GM19023 (cell line): ENCODE data around the gene GPSM3.
"Not testable (repeated sequence)": the region's sequence is repeated elsewhere in the genome, so short reads cannot be mapped to it uniquely, and the experiment has no call there.

Experiments used
- ATAC-seq: cut with Tn5 transposase; IDR thresholded peaks from one replicate; pipeline ENCODE4 v1.9.1; 2021; ENCODE audit warnings: mild to moderate bottlenecking, moderate library complexity; ENCODE audit not compliant: unreplicated experiment

Gene GPSM3

DNA sequence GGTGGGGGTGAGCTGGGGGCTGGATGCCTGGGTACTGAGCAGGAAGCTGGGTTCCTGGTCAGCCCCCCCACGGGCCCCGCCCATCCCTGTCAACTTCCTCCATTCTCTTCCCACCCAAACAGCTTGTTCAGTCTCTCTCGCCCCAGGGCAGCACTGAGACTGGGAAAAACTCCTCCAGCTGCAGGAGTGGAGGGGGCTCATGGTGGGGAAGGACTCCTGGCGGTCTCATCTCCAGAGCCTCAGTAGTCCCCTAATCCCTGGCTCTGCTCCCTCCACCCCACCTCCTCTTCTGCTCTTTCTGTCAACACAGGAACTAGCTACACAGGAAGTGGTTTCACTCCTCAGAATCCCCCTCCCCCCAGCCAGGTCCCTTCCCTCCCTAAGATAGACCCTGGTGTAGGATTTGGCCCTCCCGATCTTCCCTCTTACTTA is at the start of gene GPSM3:
Gene GPSM3, minus strand, starts transcription at position 36 of the 432 bp plus-strand sequence. CDS start 130 bp downstream, outside the sequence.
- no peak for ATAC-seq

DNA sequence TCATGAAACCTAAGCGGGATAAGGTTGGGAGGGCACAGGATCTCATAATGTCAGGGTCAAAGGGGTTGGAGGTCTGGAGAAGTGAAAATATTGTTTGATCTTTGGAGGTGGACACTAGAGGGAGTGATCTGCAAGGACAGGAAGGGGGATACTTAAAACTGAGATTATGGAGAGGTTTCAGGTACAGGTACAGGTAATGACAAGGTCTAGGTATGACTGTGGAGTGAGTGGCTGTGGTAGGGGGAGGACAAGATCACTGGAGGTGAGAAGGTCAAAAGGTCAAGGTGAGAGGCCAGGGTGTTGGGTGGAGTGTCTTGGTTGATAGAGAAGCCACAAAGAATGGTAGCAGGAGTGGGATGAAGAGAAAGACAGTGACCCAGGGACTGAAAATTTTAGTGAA is 48.2 kb upstream of the GPSM3 start:
- no peak for ATAC-seq

DNA sequence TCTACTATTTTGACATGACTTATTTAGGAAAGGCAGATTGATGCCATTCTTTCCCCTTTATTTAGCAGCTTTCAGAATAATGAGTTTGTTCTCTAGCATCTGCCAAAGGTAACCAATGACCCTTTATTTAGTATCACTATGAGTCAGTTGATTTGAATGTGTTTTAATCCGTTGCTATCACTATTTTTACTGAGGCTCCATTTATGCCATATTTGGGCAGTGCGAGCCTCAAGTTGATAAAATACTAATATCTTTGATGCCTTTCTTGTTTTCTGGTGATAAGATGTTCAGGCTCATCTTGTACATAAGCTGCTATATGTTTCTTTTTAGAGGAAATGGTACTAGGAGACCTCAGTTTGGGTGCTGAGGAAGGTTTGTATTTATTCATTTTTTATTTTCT is 47.0 kb upstream of the GPSM3 start:
- ATAC-seq, result no peak

GRCh38 chr6:32234934-32235333 is 42.5 kb upstream of the GPSM3 start:
- no peak for ATAC-seq

- ATAC-seq, result no peak
Measured at GRCh38 chr6:32226434-32226833, 34.0 kb upstream of the GPSM3 start.

GRCh38 chr6:32224696-32225095 is 32.3 kb upstream of the GPSM3 start:
- no peak for ATAC-seq

- ATAC-seq, result no peak
Measured at GRCh38 chr6:32223258-32224235, 31.1 kb upstream of the GPSM3 start, which contains the start of gene NOTCH4. Gene NOTCH4 (minus strand): TSS chr6:32224067. CDS start chr6:32223928, 139 bp downstream.

GRCh38 chr6:32222333-32223230 is 30.1 kb upstream of the GPSM3 start:
- ATAC-seq, result no peak

GRCh38 chr6:32220021-32220420 is 27.6 kb upstream of the GPSM3 start:
- ATAC-seq, result no peak

GRCh38 chr6:32218167-32218566 is 25.7 kb upstream of the GPSM3 start:
- no peak for ATAC-seq

GRCh38 chr6:32216998-32217397 is 24.6 kb upstream of the GPSM3 start:
- ATAC-seq, result no peak

DNA sequence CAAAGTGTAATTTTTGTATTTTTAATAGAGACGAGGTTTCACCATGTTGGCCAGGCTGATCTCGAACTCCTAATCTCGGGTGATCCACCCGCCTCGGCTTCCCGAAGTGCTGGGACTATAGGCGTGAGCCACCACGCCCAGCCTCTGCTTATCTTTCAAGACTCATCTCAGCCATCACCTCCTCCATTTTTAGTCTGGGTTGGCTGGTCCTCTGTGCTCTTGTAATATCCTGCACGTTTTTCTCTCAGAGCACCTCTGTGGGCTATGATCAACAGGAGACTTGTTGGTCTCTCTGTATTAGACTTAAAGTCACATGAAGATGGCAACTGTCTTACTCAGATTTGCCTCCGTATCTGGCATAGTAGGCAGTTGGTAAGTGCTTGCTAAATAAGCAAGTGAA is 23.8 kb upstream of the GPSM3 start:
- no peak for ATAC-seq

DNA sequence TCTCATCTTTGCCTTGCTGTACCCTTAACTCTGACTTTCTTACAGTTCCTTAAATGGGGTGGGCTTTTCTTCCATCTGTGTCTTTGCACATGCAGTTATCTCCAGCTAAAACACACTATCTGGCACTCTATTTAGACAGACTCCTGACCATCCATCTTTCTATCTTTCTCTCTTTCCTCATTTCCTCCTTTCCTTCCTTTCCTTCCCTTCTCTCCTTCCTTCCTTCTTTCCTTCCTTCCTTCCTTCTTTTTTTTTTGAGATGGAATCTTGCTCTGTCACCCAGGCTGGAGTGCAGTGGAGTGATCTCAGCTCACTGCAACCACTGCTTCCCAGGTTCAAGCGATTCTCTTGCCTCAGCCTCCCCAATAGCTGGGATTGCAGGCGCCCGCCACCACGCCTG is 23.2 kb upstream of the GPSM3 start:
- no peak for ATAC-seq

- no peak for ATAC-seq
Measured at GRCh38 chr6:32214126-32214525, 21.7 kb upstream of the GPSM3 start.

DNA sequence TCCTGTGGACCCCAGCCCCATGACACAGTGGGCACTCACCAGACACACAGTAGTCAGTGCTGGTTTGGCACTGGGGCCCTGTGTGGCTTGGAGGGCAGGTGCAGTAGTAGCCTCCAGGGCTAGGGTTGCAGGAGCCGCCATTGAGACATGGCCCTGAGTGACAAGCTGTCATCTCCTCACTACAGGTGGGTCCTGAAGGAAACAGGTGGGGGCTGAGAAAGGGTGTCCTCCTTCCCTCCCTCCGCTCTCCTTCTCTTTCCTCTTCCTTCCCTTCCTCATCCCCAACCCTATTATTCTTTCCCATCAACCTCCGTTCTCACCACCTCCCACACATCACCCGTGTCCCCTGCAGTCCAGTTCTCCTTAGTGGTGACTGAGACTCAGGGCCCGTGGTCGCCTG is 21.2 kb upstream of the GPSM3 start:
- ATAC-seq, result no peak

GRCh38 chr6:32212076-32212760 is 19.8 kb upstream of the GPSM3 start:
- ATAC-seq, result no peak

DNA sequence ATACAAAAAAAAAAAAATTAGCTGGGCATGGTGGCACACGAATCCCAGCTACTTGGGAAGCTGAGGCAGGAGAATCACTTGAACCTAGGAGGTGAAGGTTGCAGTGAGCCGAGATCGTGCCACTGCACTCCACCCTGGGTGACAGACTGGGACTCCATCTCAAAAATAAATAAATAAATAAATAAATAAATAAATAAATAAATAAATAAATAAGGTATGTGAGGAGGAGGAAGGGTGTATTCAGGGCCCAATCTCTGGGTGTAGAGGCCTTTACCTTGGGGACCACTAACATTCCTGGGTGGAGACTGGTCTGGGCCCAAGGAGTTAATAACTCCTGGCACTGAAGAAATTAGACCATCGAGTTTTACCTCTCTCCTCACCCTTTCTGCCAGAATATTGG is 19.0 kb upstream of the GPSM3 start:
- not testable (repeated sequence) for ATAC-seq

- ATAC-seq, result no peak
Measured at GRCh38 chr6:32210191-32210601, 17.8 kb upstream of the GPSM3 start.

- ATAC-seq, result no peak
Measured at GRCh38 chr6:32208996-32209395, 16.6 kb upstream of the GPSM3 start.

DNA sequence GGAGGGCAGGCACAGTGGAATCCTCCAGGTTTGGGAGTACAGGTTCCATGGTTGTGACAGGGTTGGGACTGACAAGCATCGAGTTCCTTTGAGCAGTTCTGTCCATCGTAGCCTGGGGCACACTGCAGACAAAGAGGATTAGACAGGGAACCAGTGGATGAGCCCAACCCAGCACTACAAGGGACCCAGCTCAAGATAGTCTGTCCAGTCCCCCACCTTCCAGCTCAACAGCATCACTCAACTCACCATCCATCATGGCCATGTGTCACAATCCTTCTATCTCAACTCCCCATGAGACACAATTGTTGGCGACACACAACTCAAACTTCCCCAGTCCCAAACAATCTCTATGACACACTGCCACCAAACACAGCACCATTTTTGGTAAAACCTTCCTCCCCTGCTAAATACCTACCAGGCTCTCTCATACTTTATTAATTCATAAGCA is 11.8 kb upstream of the GPSM3 start:
- no peak for ATAC-seq
